Measurements from ENCODE around the gene TYW1B.
"Not testable (repeated sequence)": the region's sequence is repeated elsewhere in the genome, so short reads cannot be mapped to it uniquely, and the experiment has no call there.

DNA sequence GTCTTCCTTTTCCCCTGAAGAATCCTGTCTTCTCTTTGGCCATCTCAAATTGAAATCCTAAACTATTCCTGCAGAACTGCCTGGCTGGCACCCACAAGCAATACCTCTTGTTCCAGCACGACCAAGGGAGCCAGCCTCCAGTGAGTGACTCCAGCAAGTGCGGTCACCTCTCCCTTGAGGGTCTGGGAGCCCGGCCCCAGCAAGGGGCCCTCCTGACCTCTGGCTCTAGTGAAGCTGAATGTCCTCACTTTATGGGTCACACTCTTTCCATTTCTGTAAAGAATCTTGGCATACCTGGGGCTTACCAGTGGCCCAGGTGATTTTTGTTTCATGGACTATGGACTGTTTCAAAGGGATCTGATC lies 37.3 kb downstream of the TYW1B start:
- TF ChIP-seq EZH2, EZH2phosphoT487 (IDR thresholded peaks at IDR 0.05): not testable (repeated sequence)
- TF ChIP-seq, protein P1, sequence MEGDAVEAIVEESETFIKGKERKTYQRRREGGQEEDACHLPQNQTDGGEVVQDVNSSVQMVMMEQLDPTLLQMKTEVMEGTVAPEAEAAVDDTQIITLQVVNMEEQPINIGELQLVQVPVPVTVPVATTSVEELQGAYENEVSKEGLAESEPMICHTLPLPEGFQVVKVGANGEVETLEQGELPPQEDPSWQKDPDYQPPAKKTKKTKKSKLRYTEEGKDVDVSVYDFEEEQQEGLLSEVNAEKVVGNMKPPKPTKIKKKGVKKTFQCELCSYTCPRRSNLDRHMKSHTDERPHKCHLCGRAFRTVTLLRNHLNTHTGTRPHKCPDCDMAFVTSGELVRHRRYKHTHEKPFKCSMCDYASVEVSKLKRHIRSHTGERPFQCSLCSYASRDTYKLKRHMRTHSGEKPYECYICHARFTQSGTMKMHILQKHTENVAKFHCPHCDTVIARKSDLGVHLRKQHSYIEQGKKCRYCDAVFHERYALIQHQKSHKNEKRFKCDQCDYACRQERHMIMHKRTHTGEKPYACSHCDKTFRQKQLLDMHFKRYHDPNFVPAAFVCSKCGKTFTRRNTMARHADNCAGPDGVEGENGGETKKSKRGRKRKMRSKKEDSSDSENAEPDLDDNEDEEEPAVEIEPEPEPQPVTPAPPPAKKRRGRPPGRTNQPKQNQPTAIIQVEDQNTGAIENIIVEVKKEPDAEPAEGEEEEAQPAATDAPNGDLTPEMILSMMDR (IDR thresholded peaks at IDR 0.05) = not testable (repeated sequence)
